ENCODE results near the gene ZBTB47.

DNA sequence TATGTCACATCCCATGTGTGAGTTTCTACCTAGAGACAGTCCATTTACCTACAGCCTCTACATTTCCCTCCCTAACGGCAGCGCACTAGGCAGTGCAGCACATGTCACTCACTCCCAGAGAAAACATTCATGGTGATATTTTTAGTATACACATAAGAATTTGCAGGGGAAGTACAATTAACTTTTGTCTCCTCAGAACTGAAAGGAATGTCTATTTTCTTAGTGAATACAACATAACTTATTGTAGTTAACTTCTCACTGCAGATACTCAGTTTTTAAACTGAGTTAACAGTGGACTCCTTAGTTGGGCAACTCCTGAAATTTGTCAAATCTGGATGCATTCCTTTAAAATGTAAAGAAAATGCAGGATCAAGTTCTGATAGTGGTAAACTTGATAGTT, 4.5 kb upstream of the ZBTB47 start:
- TF ChIP-seq POLR2AphosphoS5 (IDR thresholded peaks at IDR 0.05; ENCODE audit: low read depth, low read length) (no peak), TAF1 (IDR thresholded peaks at IDR 0.05; ENCODE audit: borderline replicate concordance, insufficient read depth, low read length) (no peak), FOXP2 (optimal IDR thresholded peaks at IDR 0.05; ENCODE audit: borderline replicate concordance, extremely low read depth, extremely low read length, insufficient read depth) (no peak), SIN3A (IDR thresholded peaks at IDR 0.05; ENCODE audit: borderline replicate concordance, insufficient read depth, low read length) (no peak)
- TF ChIP-seq, protein P1, sequence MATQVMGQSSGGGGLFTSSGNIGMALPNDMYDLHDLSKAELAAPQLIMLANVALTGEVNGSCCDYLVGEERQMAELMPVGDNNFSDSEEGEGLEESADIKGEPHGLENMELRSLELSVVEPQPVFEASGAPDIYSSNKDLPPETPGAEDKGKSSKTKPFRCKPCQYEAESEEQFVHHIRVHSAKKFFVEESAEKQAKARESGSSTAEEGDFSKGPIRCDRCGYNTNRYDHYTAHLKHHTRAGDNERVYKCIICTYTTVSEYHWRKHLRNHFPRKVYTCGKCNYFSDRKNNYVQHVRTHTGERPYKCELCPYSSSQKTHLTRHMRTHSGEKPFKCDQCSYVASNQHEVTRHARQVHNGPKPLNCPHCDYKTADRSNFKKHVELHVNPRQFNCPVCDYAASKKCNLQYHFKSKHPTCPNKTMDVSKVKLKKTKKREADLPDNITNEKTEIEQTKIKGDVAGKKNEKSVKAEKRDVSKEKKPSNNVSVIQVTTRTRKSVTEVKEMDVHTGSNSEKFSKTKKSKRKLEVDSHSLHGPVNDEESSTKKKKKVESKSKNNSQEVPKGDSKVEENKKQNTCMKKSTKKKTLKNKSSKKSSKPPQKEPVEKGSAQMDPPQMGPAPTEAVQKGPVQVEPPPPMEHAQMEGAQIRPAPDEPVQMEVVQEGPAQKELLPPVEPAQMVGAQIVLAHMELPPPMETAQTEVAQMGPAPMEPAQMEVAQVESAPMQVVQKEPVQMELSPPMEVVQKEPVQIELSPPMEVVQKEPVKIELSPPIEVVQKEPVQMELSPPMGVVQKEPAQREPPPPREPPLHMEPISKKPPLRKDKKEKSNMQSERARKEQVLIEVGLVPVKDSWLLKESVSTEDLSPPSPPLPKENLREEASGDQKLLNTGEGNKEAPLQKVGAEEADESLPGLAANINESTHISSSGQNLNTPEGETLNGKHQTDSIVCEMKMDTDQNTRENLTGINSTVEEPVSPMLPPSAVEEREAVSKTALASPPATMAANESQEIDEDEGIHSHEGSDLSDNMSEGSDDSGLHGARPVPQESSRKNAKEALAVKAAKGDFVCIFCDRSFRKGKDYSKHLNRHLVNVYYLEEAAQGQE (IDR thresholded peaks at IDR 0.05; ENCODE audit: insufficient read depth in 1 of 2, low read depth in 2 of 2, low read length in 2 of 2): no peak

Data from PFSK-1 (cell line).